ENCODE data around the gene TMEM187. TPM values are rescaled to one million over a fixed set of nuclear protein-coding genes. Genes with fewer than 3 reads are reported as not detected.

Gene TMEM187, protein sequence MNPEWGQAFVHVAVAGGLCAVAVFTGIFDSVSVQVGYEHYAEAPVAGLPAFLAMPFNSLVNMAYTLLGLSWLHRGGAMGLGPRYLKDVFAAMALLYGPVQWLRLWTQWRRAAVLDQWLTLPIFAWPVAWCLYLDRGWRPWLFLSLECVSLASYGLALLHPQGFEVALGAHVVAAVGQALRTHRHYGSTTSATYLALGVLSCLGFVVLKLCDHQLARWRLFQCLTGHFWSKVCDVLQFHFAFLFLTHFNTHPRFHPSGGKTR
- 6.0 and 8.7 TPM in 2 replicates for polyA plus RNA-seq (2011; rRNA removed)
- 2.7 and 4.2 TPM in 2 replicates for polyA minus RNA-seq (2011; rRNA and poly(A)+ RNA removed)

DNA sequence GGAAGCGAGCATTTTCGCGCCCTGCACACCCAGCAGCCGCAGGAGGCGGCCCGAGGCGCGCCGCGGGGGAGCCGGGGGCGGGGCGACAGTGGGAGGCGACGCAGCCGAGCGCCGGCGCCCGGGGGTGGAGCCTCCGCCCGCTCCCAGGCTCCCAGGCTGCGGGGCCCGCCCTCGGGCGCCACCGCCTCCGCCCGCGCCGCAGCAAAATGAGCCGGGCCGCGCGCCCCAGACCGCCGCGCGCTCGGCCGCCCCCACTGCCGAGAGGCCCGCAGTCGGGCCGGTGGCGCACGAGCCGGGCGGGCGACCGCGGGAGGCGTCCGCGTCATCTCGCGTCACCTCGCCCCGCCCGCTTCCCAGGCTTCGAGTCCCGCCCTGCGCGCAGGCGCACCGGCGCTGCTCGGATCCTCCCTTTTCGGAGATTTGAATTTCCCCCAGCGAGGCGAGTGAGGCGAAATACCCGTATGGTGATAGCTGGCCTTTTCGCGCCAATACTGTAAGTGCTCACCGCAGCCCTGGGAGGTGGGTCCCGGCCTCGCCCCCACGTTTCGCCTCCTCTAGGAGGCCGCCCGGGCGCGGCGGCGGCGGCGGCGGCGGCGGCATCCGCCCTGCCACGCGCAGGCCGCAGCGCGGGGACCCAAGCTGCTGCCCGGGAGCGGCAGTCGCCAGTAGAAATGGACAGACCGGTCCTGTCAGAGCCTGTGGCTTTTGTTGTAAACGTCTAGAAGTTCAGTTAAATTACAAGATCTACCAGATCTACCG is at the start of gene TMEM187:
Gene TMEM187, plus strand, starts transcription at position 387 of the 759 bp plus-strand sequence. CDS start 9,309 bp downstream, outside the sequence.
- POLR2A ChIA-PET, result no interaction called here
- Histone ChIP-seq H3K36me3 (ENCODE audit: control insufficient read depth, insufficient read depth, low read length) (no peaks in the 10 kb centered on the region), H3K4me3 (ENCODE audit: low read depth, low read length) (peak within 1 kb of the TSS; percentile 75), H3K27me3 (ENCODE audit: control insufficient read depth, insufficient read depth, low read length) (no peaks in the 10 kb centered on the region)
- CTCF ChIA-PET, result no interaction called here
- no peak for DNase-seq (ENCODE audit: low read depth)
- TF ChIP-seq, protein P1, sequence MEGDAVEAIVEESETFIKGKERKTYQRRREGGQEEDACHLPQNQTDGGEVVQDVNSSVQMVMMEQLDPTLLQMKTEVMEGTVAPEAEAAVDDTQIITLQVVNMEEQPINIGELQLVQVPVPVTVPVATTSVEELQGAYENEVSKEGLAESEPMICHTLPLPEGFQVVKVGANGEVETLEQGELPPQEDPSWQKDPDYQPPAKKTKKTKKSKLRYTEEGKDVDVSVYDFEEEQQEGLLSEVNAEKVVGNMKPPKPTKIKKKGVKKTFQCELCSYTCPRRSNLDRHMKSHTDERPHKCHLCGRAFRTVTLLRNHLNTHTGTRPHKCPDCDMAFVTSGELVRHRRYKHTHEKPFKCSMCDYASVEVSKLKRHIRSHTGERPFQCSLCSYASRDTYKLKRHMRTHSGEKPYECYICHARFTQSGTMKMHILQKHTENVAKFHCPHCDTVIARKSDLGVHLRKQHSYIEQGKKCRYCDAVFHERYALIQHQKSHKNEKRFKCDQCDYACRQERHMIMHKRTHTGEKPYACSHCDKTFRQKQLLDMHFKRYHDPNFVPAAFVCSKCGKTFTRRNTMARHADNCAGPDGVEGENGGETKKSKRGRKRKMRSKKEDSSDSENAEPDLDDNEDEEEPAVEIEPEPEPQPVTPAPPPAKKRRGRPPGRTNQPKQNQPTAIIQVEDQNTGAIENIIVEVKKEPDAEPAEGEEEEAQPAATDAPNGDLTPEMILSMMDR (IDR thresholded peaks at IDR 0.05; ENCODE audit: insufficient read depth, low read depth, low read length), result no peak

DNA sequence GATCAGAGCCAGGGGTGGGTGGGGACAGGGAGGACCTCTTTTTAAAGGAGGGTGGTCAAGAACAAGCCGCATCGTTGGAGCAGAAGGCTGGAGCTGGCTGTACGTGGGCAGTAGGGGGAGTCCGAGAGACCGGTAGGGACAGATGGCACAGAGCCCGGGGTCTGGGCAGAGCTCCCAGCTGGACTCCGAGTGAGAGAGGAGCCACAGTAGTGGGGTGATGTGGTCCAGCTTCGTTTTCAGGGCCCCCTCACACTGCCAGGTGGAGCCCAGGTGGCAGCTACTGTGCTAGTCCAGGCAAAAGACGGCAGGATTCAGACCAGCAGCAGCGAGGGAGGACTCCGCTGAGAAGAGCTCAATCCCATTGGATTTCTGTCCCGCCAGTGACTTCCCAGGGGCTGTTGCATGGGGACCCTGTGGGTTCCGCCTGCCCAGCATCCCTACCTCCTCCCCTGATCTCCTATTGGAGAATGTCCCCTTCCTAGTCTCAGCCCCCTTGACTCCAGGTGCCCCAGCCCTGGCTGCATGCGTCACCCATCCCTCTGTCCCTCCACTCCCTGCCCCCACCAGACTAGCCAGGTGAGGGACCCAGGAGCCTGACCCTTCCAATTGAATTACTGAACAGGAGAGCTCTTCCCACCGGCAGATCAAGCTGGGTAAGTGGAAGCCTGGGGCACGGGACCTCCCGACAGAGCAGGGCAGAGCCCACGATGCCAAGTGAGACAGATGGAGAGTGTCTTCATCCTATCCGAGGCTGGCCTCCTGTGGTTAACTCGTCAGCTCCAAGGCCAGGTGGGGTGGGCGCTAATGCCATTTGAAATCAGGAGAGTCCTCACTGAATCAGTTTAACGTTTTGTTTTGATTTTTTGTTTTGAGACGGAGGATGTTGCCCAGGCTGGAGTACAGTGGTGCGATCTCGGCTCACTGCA is 49.4 kb upstream of the TMEM187 start:
- Histone ChIP-seq H3K4me3 (ENCODE audit: low read depth, low read length) (no peak overlapping the region), H3K27me3 (ENCODE audit: control insufficient read depth, insufficient read depth, low read length) (no peaks in the 10 kb centered on the region), H3K36me3 (ENCODE audit: control insufficient read depth, insufficient read depth, low read length) (no peaks in the 10 kb centered on the region)
- CTCF ChIA-PET, result interaction anchor here (1.0 to 3.2 kb wide), 9 partner anchors 12 to 159 kb away, joined by 3 to 26 read pairs (median 6); partner anchors contain the start of gene PLXNB3
- POLR2A ChIA-PET, result no interaction called here
- DNase-seq (ENCODE audit: low read depth), result no peak
- TF ChIP-seq, protein P1 (IDR thresholded peaks at IDR 0.05; ENCODE audit: insufficient read depth, low read depth, low read length), result peak; percentile 73

DNA sequence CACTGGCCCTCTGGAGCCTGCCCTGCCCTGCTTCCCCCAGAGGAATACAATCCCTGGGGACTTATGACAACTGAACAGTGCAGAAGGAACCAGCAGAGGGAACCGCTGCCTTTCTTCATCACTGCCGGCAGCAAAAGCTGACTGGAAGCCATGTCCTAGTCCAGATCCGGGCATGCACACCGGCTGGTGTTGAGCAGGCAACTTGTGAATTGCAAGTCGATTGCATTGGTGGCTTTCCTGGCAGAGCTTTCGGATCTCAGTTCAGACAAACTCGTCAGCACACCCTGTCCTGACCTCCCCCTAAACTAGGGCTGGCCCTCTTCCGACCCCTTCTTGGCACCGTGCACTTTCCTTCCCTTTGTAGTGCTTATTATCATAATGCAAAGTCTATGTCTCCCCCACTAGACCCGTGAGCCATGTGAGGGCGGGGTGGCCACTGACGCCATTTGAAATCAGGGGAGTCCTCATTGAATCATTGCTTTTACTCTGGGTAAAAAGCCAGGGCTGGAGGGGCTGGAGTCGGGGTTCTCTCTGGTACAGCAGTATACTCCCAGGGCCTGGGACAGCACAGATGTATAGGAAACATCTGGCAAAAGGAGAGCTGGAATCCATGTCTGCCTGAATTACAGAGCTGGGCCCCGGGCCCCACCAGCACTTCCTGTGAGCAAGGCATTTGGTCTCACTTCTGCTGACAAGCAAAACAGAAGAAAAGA is 48.2 kb upstream of the TMEM187 start:
- POLR2A ChIA-PET, result no interaction called here
- no peak for DNase-seq (ENCODE audit: low read depth)
- TF ChIP-seq, protein P1 (IDR thresholded peaks at IDR 0.05; ENCODE audit: insufficient read depth, low read depth, low read length), result peak; percentile 30
- H3K27me3 ChIP-seq (ENCODE audit: control insufficient read depth, insufficient read depth, low read length), result no peaks in the 10 kb centered on the region
- H3K36me3 ChIP-seq (ENCODE audit: control insufficient read depth, insufficient read depth, low read length), result no peaks in the 10 kb centered on the region
- CTCF ChIA-PET, result interaction anchor here (1.9 to 3.2 kb wide), 2 partner anchors 23 to 160 kb away, joined by 6 to 23 read pairs; partner anchors contain the start of gene PLXNB3
- H3K4me3 ChIP-seq (ENCODE audit: low read depth, low read length), result no peak overlapping the region

DNA sequence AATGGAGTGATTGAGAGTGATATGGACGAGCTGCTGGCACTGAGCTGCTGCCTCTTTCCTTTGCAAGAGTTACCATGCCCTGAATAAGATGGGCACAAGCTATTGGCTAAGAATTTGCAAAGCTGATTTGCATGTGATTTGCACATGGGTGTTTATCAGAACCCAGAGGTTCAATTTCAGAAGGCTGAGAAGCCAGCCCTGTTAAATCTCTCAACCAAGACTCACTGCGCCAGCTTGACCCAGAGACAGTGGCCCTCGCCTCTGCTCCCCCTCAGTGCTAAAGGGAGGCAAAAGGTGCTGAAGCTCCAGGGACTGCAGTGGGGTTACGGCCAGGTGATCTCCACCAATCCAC is 47.2 kb upstream of the TMEM187 start:
- H3K36me3 ChIP-seq (ENCODE audit: control insufficient read depth, insufficient read depth, low read length), result peaks cover 3% of the 10 kb centered on the region
- DNase-seq (ENCODE audit: low read depth), result no peak
- no peak overlapping the region for H3K4me3 ChIP-seq (ENCODE audit: low read depth, low read length)
- ChIA-PET POLR2A (no interaction called here), CTCF (interaction anchor here (1.9 to 3.2 kb wide), 2 partner anchors 22 to 161 kb away, joined by 6 to 23 read pairs; partner anchors contain the start of gene PLXNB3)
- TF ChIP-seq, protein P1 (IDR thresholded peaks at IDR 0.05; ENCODE audit: insufficient read depth, low read depth, low read length), result no peak
- no peaks in the 10 kb centered on the region for H3K27me3 ChIP-seq (ENCODE audit: control insufficient read depth, insufficient read depth, low read length)
